ENCODE results near the gene INHBA.

The INHBA gene

GRCh38 chr7:41711283-41712064, 8.6 kb upstream of the INHBA start:
- Histone ChIP-seq H3K4me3 (ENCODE audit: low read depth, low read length, poor library complexity, severe bottlenecking) (no peak overlapping the region), H3K4me2 (ENCODE audit: low read length) (no peak overlapping the region), H3K9ac (ENCODE audit: low read length) (no peak overlapping the region), H3K79me2 (ENCODE audit: insufficient read depth, low read length) (no peaks in the 10 kb centered on the region), H3K9me3 (ENCODE audit: low read length) (no peaks in the 10 kb centered on the region), H3K4me1 (ENCODE audit: insufficient read depth, low read length, severe bottlenecking) (no peaks in the 10 kb centered on the region), H3K27ac (ENCODE audit: low read depth, low read length, poor library complexity, severe bottlenecking) (no peak overlapping the region), H3K27me3 (ENCODE audit: insufficient read depth, low read length) (0 out of 2 replicates have a peak, but pooled peaks cover 4% of the 10 kb centered on the region), H2AFZ (ENCODE audit: low read length) (no peak overlapping the region), H3K36me3 (ENCODE audit: insufficient read depth, low read length) (no peaks in the 10 kb centered on the region), H3F3A (ENCODE audit: insufficient read depth, low read length) (no peaks in the 10 kb centered on the region), H3K9me2 (ENCODE audit: low read depth, low read length) (no peaks in the 10 kb centered on the region), H4K20me1 (ENCODE audit: insufficient read depth, low read length) (no peaks in the 10 kb centered on the region)
- peak; percentile 70 for TF ChIP-seq CTCF (IDR thresholded peaks at IDR 0.05; ENCODE audit: low read length)
- TF ChIP-seq EZH2 (IDR thresholded peaks at IDR 0.05; ENCODE audit: borderline replicate concordance, low read length) = no peak

GRCh38 chr7:41710838-41711237, 7.9 kb upstream of the INHBA start:
- no peak for TF ChIP-seq CTCF (IDR thresholded peaks at IDR 0.05; ENCODE audit: low read length)
- TF ChIP-seq EZH2 (IDR thresholded peaks at IDR 0.05; ENCODE audit: borderline replicate concordance, low read length) = no peak
- Histone ChIP-seq H3K9me2 (ENCODE audit: low read depth, low read length) (no peaks in the 10 kb centered on the region), H3K4me1 (ENCODE audit: insufficient read depth, low read length, severe bottlenecking) (peaks cover under 1% of the 10 kb centered on the region)

GRCh38 chr7:41709621-41710020, 6.7 kb upstream of the INHBA start:
- H3K9ac ChIP-seq (ENCODE audit: low read length) = no peak overlapping the region
- no peaks in the 10 kb centered on the region for H3K36me3 ChIP-seq (ENCODE audit: insufficient read depth, low read length)
- H4K20me1 ChIP-seq (ENCODE audit: insufficient read depth, low read length) = no peaks in the 10 kb centered on the region
- peaks cover 7% of the 10 kb centered on the region for H3K4me1 ChIP-seq (ENCODE audit: insufficient read depth, low read length, severe bottlenecking)
- H3K27me3 ChIP-seq (ENCODE audit: insufficient read depth, low read length) = no peaks in the 10 kb centered on the region
- TF ChIP-seq EZH2 (IDR thresholded peaks at IDR 0.05; ENCODE audit: borderline replicate concordance, low read length) = no peak
- TF ChIP-seq CTCF (IDR thresholded peaks at IDR 0.05; ENCODE audit: low read length) = no peak
- no peaks in the 10 kb centered on the region for H3K9me3 ChIP-seq (ENCODE audit: low read length)
- no peak overlapping the region for H3K4me3 ChIP-seq (ENCODE audit: low read depth, low read length, poor library complexity, severe bottlenecking)
- no peak overlapping the region for H3K27ac ChIP-seq (ENCODE audit: low read depth, low read length, poor library complexity, severe bottlenecking)
- H3K4me2 ChIP-seq (ENCODE audit: low read length) = no peak overlapping the region
- no peak overlapping the region for H2AFZ ChIP-seq (ENCODE audit: low read length)
- no peaks in the 10 kb centered on the region for H3K79me2 ChIP-seq (ENCODE audit: insufficient read depth, low read length)
- no peaks in the 10 kb centered on the region for H3K9me2 ChIP-seq (ENCODE audit: low read depth, low read length)
- H3F3A ChIP-seq (ENCODE audit: insufficient read depth, low read length) = no peaks in the 10 kb centered on the region

More at GRCh38 chr7:41710838-41711237, 7.9 kb upstream of the INHBA start:
- no peak overlapping the region for H3K27ac ChIP-seq (ENCODE audit: low read depth, low read length, poor library complexity, severe bottlenecking)
- no peak overlapping the region for H3K4me2 ChIP-seq (ENCODE audit: low read length)
- no peak overlapping the region for H3K9ac ChIP-seq (ENCODE audit: low read length)
- H3F3A ChIP-seq (ENCODE audit: insufficient read depth, low read length) = no peaks in the 10 kb centered on the region
- no peak overlapping the region for H3K4me3 ChIP-seq (ENCODE audit: low read depth, low read length, poor library complexity, severe bottlenecking)
- H3K27me3 ChIP-seq (ENCODE audit: insufficient read depth, low read length) = 0 out of 2 replicates have a peak, but pooled peaks cover 4% of the 10 kb centered on the region
- no peaks in the 10 kb centered on the region for H3K36me3 ChIP-seq (ENCODE audit: insufficient read depth, low read length)
- no peaks in the 10 kb centered on the region for H3K79me2 ChIP-seq (ENCODE audit: insufficient read depth, low read length)
- H2AFZ ChIP-seq (ENCODE audit: low read length) = no peak overlapping the region
- H4K20me1 ChIP-seq (ENCODE audit: insufficient read depth, low read length) = no peaks in the 10 kb centered on the region
- H3K9me3 ChIP-seq (ENCODE audit: low read length) = no peaks in the 10 kb centered on the region
